ENCODE data around the gene PHLDB2. TPM values are rescaled to one million over a fixed set of nuclear protein-coding genes. Genes with fewer than 3 reads are reported as not detected.

PHLDB2 gene
- total and polyA plus RNA-seq, 9 donors = 52.4 to 83.6 (median 63.8) TPM

GRCh38 chr3:111967651-111968274, 108.7 kb downstream of the PHLDB2 start:
- H3K4me1 ChIP-seq (ENCODE audit: control insufficient read depth, insufficient read depth, low read length) = peaks cover 2% of the 10 kb centered on the region
- H3K27ac ChIP-seq (ENCODE audit: low read length) = peak overlapping the region; percentile 37
- 1% methylated on average over 6 of the region's 8 CpGs for WGBS (ENCODE audit: insufficient coverage)

GRCh38 chr3:111968319-111969054, 109.4 kb downstream of the PHLDB2 start:
- H3K27ac ChIP-seq (ENCODE audit: low read length) = no peak overlapping the region

More at GRCh38 chr3:111967651-111968274, 108.7 kb downstream of the PHLDB2 start:
- Histone ChIP-seq H3K27me3 (ENCODE audit: control insufficient read depth, insufficient read depth, low read length) (no peaks in the 10 kb centered on the region), H3K4me3 (ENCODE audit: low read length) (no peak overlapping the region), H3K9me3 (replicated peaks; ENCODE audit: control insufficient read depth, low read depth, low read length) (no peaks in the 10 kb centered on the region), H3K36me3 (ENCODE audit: control insufficient read depth, insufficient read depth, low read length) (peaks cover 8% of the 10 kb centered on the region)
- peak; percentile 86 for DNase-seq

GRCh38 chr3:111970376-111970775, 111.3 kb downstream of the PHLDB2 start:
- DNase-seq = no peak
- Histone ChIP-seq H3K27ac (ENCODE audit: low read length) (no peak overlapping the region), H3K4me3 (ENCODE audit: low read length) (no peak overlapping the region), H3K9me3 (replicated peaks; ENCODE audit: control insufficient read depth, low read depth, low read length) (no peaks in the 10 kb centered on the region), H3K36me3 (ENCODE audit: control insufficient read depth, insufficient read depth, low read length) (peaks cover 9% of the 10 kb centered on the region), H3K4me1 (ENCODE audit: control insufficient read depth, insufficient read depth, low read length) (peaks cover 2% of the 10 kb centered on the region), H3K27me3 (ENCODE audit: control insufficient read depth, insufficient read depth, low read length) (no peaks in the 10 kb centered on the region)
- WGBS (ENCODE audit: insufficient coverage) = no CpG with 5 or more reads among the region's 3 CpGs

More at GRCh38 chr3:111968319-111969054, 109.4 kb downstream of the PHLDB2 start:
- Histone ChIP-seq H3K36me3 (ENCODE audit: control insufficient read depth, insufficient read depth, low read length) (peaks cover 8% of the 10 kb centered on the region), H3K27me3 (ENCODE audit: control insufficient read depth, insufficient read depth, low read length) (no peaks in the 10 kb centered on the region), H3K4me3 (ENCODE audit: low read length) (no peak overlapping the region), H3K9me3 (replicated peaks; ENCODE audit: control insufficient read depth, low read depth, low read length) (no peaks in the 10 kb centered on the region), H3K4me1 (ENCODE audit: control insufficient read depth, insufficient read depth, low read length) (peaks cover 2% of the 10 kb centered on the region)
- WGBS (ENCODE audit: insufficient coverage) = no CpG with 5 or more reads among the region's 5 CpGs
- no peak for DNase-seq

- DNase-seq = no peak
- Histone ChIP-seq H3K4me1 (ENCODE audit: control insufficient read depth, insufficient read depth, low read length) (peaks cover 2% of the 10 kb centered on the region), H3K4me3 (ENCODE audit: low read length) (no peak overlapping the region), H3K27me3 (ENCODE audit: control insufficient read depth, insufficient read depth, low read length) (no peaks in the 10 kb centered on the region), H3K36me3 (ENCODE audit: control insufficient read depth, insufficient read depth, low read length) (peaks cover 9% of the 10 kb centered on the region), H3K27ac (ENCODE audit: low read length) (no peak overlapping the region), H3K9me3 (replicated peaks; ENCODE audit: control insufficient read depth, low read depth, low read length) (no peaks in the 10 kb centered on the region)
- WGBS (ENCODE audit: insufficient coverage) = 46% methylated on average over 4 of the region's 11 CpGs
Observed at GRCh38 chr3:111971533-111972130, 112.6 kb downstream of the PHLDB2 start.

GRCh38 chr3:111972891-111973290, 113.8 kb downstream of the PHLDB2 start:
- no peak overlapping the region for H3K27ac ChIP-seq (ENCODE audit: low read length)

GRCh38 chr3:111975131-111975530, 116.1 kb downstream of the PHLDB2 start:
- Histone ChIP-seq H3K36me3 (ENCODE audit: control insufficient read depth, insufficient read depth, low read length) (peaks cover 9% of the 10 kb centered on the region), H3K27me3 (ENCODE audit: control insufficient read depth, insufficient read depth, low read length) (no peaks in the 10 kb centered on the region), H3K27ac (ENCODE audit: low read length) (no peak overlapping the region), H3K4me3 (ENCODE audit: low read length) (no peak overlapping the region), H3K9me3 (replicated peaks; ENCODE audit: control insufficient read depth, low read depth, low read length) (no peaks in the 10 kb centered on the region), H3K4me1 (ENCODE audit: control insufficient read depth, insufficient read depth, low read length) (no peaks in the 10 kb centered on the region)
- no peak for DNase-seq
- no CpG with 5 or more reads among the region's 2 CpGs for WGBS (ENCODE audit: insufficient coverage)

More at GRCh38 chr3:111972891-111973290, 113.8 kb downstream of the PHLDB2 start:
- no CpG with 5 or more reads among the region's 3 CpGs for WGBS (ENCODE audit: insufficient coverage)
- DNase-seq = no peak
- Histone ChIP-seq H3K4me1 (ENCODE audit: control insufficient read depth, insufficient read depth, low read length) (no peaks in the 10 kb centered on the region), H3K27me3 (ENCODE audit: control insufficient read depth, insufficient read depth, low read length) (no peaks in the 10 kb centered on the region), H3K36me3 (ENCODE audit: control insufficient read depth, insufficient read depth, low read length) (peaks cover 9% of the 10 kb centered on the region), H3K9me3 (replicated peaks; ENCODE audit: control insufficient read depth, low read depth, low read length) (no peaks in the 10 kb centered on the region), H3K4me3 (ENCODE audit: low read length) (no peak overlapping the region)

- H3K27ac ChIP-seq (ENCODE audit: low read length) = no peak overlapping the region
Observed at GRCh38 chr3:111976254-111976653, 117.2 kb downstream of the PHLDB2 start.

GRCh38 chr3:111978583-111979433, 119.7 kb downstream of the PHLDB2 start, which contains the start of gene ABHD10:
TSS of gene ABHD10 (plus strand) at chr3:111979026. CDS start at chr3:111979062, 36 bp downstream.
- Histone ChIP-seq H3K4me3 (ENCODE audit: low read length) (peak within 1 kb of the TSS; percentile 75), H3K27me3 (ENCODE audit: control insufficient read depth, insufficient read depth, low read length) (no peaks in the 10 kb centered on the region), H3K4me1 (ENCODE audit: control insufficient read depth, insufficient read depth, low read length) (peaks cover 4% of the 10 kb centered on the region), H3K36me3 (ENCODE audit: control insufficient read depth, insufficient read depth, low read length) (peaks cover 3% of the 10 kb centered on the region), H3K27ac (ENCODE audit: low read length) (peak within 1 kb of the TSS; percentile 82), H3K9me3 (replicated peaks; ENCODE audit: control insufficient read depth, low read depth, low read length) (no peaks in the 10 kb centered on the region)
- 2% methylated on average over 46 of the region's 61 CpGs for WGBS (ENCODE audit: insufficient coverage)
- peak; percentile 99 for DNase-seq

More at GRCh38 chr3:111976254-111976653, 117.2 kb downstream of the PHLDB2 start:
- Histone ChIP-seq H3K4me3 (ENCODE audit: low read length) (no peak overlapping the region), H3K36me3 (ENCODE audit: control insufficient read depth, insufficient read depth, low read length) (peaks cover 6% of the 10 kb centered on the region), H3K4me1 (ENCODE audit: control insufficient read depth, insufficient read depth, low read length) (peaks cover 4% of the 10 kb centered on the region), H3K9me3 (replicated peaks; ENCODE audit: control insufficient read depth, low read depth, low read length) (no peaks in the 10 kb centered on the region), H3K27me3 (ENCODE audit: control insufficient read depth, insufficient read depth, low read length) (no peaks in the 10 kb centered on the region)
- no peak for DNase-seq
- WGBS (ENCODE audit: insufficient coverage) = no CpG with 5 or more reads among the region's 2 CpGs

- Histone ChIP-seq H3K4me3 (ENCODE audit: low read length) (peak overlapping the region; percentile 75), H3K36me3 (ENCODE audit: control insufficient read depth, insufficient read depth, low read length) (no peaks in the 10 kb centered on the region), H3K27me3 (ENCODE audit: control insufficient read depth, insufficient read depth, low read length) (no peaks in the 10 kb centered on the region), H3K9me3 (replicated peaks; ENCODE audit: control insufficient read depth, low read depth, low read length) (no peaks in the 10 kb centered on the region), H3K4me1 (ENCODE audit: control insufficient read depth, insufficient read depth, low read length) (peaks cover 4% of the 10 kb centered on the region), H3K27ac (ENCODE audit: low read length) (peak overlapping the region; percentile 82)
- peak; percentile 41 for DNase-seq
- WGBS (ENCODE audit: insufficient coverage) = no CpG with 5 or more reads among the region's 5 CpGs
Observed at GRCh38 chr3:111979434-111980038, 120.5 kb downstream of the PHLDB2 start.

All from muscle of leg (tissue), 11 donors.